Endothelial cell (in vitro differentiated cells): ENCODE measurements around the gene POLR1D. TPM values are rescaled to one million over a fixed set of nuclear protein-coding genes. Genes with fewer than 3 reads are reported as not detected.
"Not testable (repeated sequence)": the region's sequence is repeated elsewhere in the genome, so short reads cannot be mapped to it uniquely, and the experiment has no call there.

ENCODE experiments used
- DNase-seq: peaks from one replicate; pipeline ENCODE4 v3.0.0; 2021; ENCODE audit warnings: low spot score
- H3K27ac Mint-ChIP-seq: one replicate; pipeline ENCODE4 v1.8.0; 2021; ENCODE audit warnings: mixed read lengths, inconsistent platforms; ENCODE audit not compliant: unreplicated experiment
- H3K27me3 Mint-ChIP-seq: one replicate; pipeline ENCODE4 v1.8.0; 2021; ENCODE audit warnings: mild to moderate bottlenecking, moderate library complexity, mixed read lengths, inconsistent platforms; ENCODE audit not compliant: unreplicated experiment
- H3K36me3 Mint-ChIP-seq: one replicate; pipeline ENCODE4 v1.8.0; 2021; ENCODE audit warnings: mild to moderate bottlenecking, low read depth, mixed read lengths, inconsistent platforms; ENCODE audit not compliant: unreplicated experiment
- H3K4me1 Mint-ChIP-seq: one replicate; pipeline ENCODE4 v1.8.0; 2021; ENCODE audit warnings: mild to moderate bottlenecking, mixed read lengths, inconsistent platforms; ENCODE audit not compliant: unreplicated experiment
- H3K4me3 Mint-ChIP-seq: one replicate; pipeline ENCODE4 v1.8.0; 2021; ENCODE audit warnings: mild to moderate bottlenecking, mixed read lengths, inconsistent platforms; ENCODE audit not compliant: unreplicated experiment
- H3K9me3 Mint-ChIP-seq: one replicate; pipeline ENCODE4 v1.8.0; 2021; ENCODE audit warnings: mixed read lengths, inconsistent platforms; ENCODE audit not compliant: unreplicated experiment
- CTCF ChIP-seq: fragments of 200-600 bp; sonication (generic); IDR thresholded peaks from one replicate; pipeline ENCODE4 v1.5.0; 2021; ENCODE audit warnings: antibody characterized with exemption; ENCODE audit not compliant: unreplicated experiment
- total RNA-seq: library from RNA; stranded (reverse); fragmentation: NEBNext Ultra II Directional; extraction: Animal tissue kit (Norgen Biotek cat#: 25700); gene quantifications from one replicate; pipeline ENCODE4 v1.2.1, GENCODE V29; 2021; ENCODE audit not compliant: unreplicated experiment

The POLR1D gene
- total RNA-seq, 1 donor from 2014 or later = 167 TPM

DNA sequence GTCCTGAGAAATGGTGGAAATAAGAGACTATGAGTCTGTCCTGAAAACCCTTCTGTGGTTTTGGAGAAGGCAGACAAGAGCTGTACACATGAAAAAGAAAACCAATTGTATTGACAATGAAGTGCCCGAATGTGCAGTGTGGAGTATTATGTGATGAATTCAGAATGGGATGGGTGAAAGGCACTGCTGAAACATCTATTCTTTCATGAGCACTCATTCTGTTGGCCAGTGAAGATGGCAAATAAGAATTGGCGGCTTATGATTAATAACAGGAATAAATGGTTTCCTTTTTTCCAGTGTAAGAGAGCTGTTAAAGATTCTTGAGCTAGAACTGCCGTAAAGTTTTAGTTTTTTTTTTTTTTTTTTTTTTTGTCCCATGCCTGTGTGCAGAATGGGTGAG is 5.7 kb downstream of the POLR1D start:
- peaks cover 30% of the 10 kb centered on the region for H3K4me1 Mint-ChIP-seq
- H3K36me3 Mint-ChIP-seq = peaks cover 12% of the 10 kb centered on the region
- peaks cover 5% of the 10 kb centered on the region for H3K27me3 Mint-ChIP-seq
- DNase-seq = no peak
- no peaks in the 10 kb centered on the region for H3K9me3 Mint-ChIP-seq
- no peak for TF ChIP-seq CTCF
- no peak overlapping the region for H3K27ac Mint-ChIP-seq
- no peak overlapping the region for H3K4me3 Mint-ChIP-seq

- H3K4me1 Mint-ChIP-seq = peaks cover 24% of the 10 kb centered on the region
- DNase-seq = no peak
- no peak for TF ChIP-seq CTCF
- H3K27me3 Mint-ChIP-seq = no peaks in the 10 kb centered on the region
- H3K4me3 Mint-ChIP-seq = no peak overlapping the region
- peaks cover 8% of the 10 kb centered on the region for H3K36me3 Mint-ChIP-seq
- H3K27ac Mint-ChIP-seq = no peak overlapping the region
- no peaks in the 10 kb centered on the region for H3K9me3 Mint-ChIP-seq
Observed at GRCh38 chr13:27628081-27628480, 6.4 kb downstream of the POLR1D start.

DNA sequence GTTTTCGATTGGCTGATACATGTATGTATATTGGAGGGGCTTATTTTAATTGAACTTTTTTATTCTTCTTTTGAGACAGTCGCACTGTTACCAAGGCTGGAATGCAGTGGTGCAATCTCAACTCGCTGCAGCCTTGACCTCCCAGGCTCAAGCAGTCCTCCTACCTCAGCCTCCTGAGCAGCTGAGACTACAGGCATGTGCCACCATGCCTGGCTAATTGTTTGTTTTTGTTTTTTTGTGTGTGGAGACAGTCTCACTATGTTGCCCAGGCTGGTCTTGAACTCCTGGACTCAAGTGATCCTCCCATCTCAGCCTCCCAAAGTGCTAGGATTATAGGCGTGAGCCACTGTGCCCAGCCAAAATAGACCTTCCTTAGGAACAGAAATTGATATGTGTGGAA is 7.1 kb downstream of the POLR1D start:
- H3K27me3 Mint-ChIP-seq = not testable (repeated sequence)

GRCh38 chr13:27631156-27631555 is 9.5 kb downstream of the POLR1D start:
- no peak for DNase-seq
- H3K4me1 Mint-ChIP-seq = peaks cover 9% of the 10 kb centered on the region
- no peaks in the 10 kb centered on the region for H3K36me3 Mint-ChIP-seq
- H3K4me3 Mint-ChIP-seq = no peak overlapping the region
- no peak overlapping the region for H3K27ac Mint-ChIP-seq
- TF ChIP-seq CTCF = no peak
- H3K9me3 Mint-ChIP-seq = no peaks in the 10 kb centered on the region
- no peaks in the 10 kb centered on the region for H3K27me3 Mint-ChIP-seq

More for the DNA sequence above, 7.1 kb downstream of the POLR1D start:
- peaks cover 21% of the 10 kb centered on the region for H3K4me1 Mint-ChIP-seq
- not testable (repeated sequence) for H3K36me3 Mint-ChIP-seq, H3K9me3 Mint-ChIP-seq, H3K27ac Mint-ChIP-seq, DNase-seq, H3K4me3 Mint-ChIP-seq

- DNase-seq = no peak
- H3K27me3 Mint-ChIP-seq = no peaks in the 10 kb centered on the region
- no peak overlapping the region for H3K27ac Mint-ChIP-seq
- peaks cover 10% of the 10 kb centered on the region for H3K4me1 Mint-ChIP-seq
- H3K4me3 Mint-ChIP-seq = no peak overlapping the region
- H3K36me3 Mint-ChIP-seq = no peaks in the 10 kb centered on the region
- no peak for TF ChIP-seq CTCF
- H3K9me3 Mint-ChIP-seq = no peaks in the 10 kb centered on the region
Observed at GRCh38 chr13:27631665-27632064, 10.0 kb downstream of the POLR1D start.

DNA sequence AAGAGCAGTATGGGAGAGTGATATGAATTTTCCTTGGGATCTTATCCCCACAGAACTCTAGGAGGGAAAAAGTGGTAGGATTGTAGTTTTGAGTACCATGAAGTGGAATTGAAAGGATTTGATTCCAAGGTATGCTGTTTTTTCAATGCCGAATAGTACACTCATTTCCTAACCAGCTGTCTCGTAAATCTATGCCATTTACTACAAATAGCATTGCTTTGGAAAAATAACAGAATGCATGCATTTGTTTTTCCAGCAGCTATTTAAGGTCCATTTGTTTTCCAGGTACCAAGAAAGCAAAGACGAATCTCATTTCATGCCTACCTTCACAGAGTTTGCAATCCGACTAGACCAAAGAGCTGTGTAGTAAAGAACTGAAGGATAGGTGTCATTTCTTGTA is 10.5 kb downstream of the POLR1D start:
- Mint-ChIP-seq H3K9me3 (no peaks in the 10 kb centered on the region), H3K27ac (no peak overlapping the region), H3K27me3 (no peaks in the 10 kb centered on the region), H3K4me1 (peaks cover 15% of the 10 kb centered on the region), H3K36me3 (no peaks in the 10 kb centered on the region), H3K4me3 (no peak overlapping the region)
- no peak for TF ChIP-seq CTCF
- no peak for DNase-seq
